Measurements from ENCODE around the gene GJB5.

The GJB5 gene

DNA sequence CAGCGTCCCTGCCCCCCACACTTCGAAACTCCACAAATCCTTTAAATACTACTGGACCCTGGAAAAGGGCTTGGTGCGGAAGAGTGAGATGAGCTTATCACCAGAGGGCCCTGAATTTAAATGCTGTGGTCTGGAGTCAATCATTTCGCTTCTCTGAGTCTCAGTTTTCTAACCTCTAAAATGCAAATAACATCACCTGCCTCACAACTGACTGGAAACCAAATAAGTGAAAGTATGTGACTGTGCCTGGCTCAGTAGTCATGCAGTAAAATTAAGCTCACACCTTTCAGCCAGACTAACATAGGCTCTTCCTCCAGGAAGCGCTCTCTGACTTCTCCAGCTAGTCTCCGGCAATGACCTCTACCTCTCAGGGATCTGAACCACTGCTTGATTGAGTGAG lies 42.1 kb downstream of the GJB5 start:
- DNase-seq = no peak

DNA sequence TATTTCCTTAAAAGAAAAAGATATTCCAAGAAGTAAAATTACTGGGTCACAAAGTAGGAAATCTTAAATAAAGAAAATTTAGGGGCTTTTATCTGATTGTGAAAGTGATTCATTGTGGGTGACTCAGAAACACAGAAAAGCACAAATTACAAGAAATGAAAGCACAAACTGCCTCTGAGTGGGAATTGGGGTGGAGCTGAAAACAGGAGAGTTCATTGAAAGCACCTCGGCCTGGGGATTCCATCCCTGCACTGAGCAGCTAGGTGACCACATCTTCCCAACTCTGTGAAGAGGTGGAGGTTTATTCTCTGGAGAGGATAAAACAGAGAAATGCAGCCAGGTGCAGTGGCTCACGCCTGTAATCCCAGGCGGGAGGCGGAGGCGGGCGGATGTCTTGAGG lies 45.4 kb downstream of the GJB5 start:
- no peak for DNase-seq

DNA sequence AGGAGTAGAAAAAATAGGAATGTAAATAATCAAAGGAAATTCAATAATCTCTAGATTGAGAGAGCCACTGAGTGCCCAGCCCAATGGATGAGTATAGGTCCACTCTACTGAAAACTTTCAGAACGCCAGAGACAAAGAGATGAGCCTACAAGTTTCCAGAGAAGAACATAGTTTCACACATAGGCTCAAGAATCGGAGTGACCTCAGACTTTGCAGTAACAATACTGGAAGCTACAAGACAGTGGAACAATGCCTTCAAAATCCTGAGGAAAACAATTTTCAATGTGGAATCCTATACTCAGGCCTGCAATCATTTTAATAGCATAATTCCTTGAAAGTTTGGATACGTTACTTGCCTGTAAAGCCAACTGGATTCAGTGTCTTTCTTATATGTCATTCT lies 48.9 kb downstream of the GJB5 start:
- no peak for DNase-seq

DNA sequence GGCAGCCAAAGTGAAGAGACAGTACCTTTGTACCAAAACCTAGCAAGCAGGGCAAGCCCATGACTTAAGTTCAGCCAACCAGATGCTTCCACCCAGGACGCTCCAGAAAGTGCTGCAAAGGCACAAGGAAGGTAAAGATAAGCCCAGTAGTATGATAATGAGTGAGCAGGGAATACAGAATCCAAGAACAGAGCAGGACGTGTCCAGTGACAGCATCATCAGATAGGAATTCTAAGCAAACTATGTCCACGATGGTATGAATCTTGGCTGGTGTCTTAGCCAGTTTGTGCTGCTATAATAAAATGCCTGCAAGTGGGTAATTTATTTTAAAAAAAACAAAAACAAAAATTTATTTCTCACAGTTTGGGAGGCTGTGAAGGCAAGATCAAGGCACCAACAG lies 51.5 kb downstream of the GJB5 start:
- DNase-seq = no peak

All from MV-4-11 (cell line).